ENCODE data around the gene NKD1. TPM values are rescaled to one million over a fixed set of nuclear protein-coding genes. Genes with fewer than 3 reads are reported as not detected.

The NKD1 gene
- total RNA-seq, 1 donor from 2014 or later = 32.0 TPM

DNA sequence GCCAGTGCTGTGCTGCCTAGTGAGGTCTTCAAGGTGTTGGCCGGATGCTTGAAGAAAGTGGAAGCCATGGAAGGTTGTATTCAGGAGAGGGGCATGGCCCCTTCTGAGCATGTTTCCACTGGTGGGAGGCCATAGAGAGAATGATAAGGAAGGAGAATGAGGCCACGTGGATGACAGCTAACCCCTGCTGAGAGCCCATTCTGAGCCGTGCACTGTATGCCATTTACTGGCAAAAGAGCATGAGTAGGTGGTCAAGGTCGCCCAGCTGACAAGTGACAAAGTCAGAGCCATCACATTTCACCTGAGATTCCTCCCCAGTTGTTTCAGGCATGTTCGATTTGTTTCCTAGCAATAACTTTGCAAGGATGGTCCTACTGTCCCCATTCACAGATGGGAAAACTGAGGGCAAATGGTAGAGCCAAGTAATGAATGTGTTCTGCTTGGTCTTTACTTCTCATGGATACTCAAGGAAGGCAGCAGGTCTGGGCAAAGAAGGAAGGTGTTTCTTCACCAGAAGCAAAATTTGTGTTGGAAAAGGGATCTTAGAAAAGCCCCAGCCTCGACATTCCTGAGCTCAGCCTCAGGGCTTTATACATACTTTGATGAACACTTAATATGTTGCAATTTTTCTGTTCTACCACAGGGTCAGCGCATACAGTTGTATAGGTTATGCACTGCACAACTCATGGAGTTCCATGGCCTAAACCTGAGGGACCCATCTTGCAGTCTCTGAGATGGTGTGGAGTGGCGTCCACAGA is 10.5 kb upstream of the NKD1 start:
- no peak for DNase-seq (ENCODE audit: low spot score)

DNA sequence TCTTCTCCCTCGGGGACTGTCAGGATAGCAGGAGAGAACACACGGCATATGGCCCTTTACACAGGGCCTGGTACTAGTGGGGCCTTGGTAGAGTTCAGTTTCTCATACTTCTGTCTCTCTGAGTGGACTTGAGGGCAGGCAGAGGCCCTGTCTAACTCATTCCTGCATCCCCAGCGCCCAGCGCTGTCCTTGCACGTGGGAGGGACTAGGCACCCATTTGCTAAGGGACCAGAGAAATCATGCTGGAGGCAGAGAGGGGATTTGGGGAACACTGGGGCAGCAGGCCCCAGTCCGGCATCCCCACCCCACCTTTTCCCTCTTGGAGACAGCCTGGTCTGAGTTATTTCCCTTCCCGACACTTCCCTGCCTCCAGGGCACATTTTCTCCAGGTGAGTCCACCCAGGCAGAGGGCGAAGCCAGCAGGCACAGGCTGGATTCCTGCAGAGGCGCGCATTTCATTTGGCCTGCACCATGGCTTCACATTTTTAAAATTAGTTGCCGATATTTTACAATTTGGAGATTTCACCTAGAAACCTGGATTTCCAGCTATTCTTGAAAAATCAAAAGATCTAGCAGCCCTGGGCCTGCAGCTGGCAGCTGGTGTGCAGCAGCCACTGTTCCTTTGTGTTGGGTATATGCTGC is 9.7 kb upstream of the NKD1 start:
- no peak for DNase-seq (ENCODE audit: low spot score)

DNA sequence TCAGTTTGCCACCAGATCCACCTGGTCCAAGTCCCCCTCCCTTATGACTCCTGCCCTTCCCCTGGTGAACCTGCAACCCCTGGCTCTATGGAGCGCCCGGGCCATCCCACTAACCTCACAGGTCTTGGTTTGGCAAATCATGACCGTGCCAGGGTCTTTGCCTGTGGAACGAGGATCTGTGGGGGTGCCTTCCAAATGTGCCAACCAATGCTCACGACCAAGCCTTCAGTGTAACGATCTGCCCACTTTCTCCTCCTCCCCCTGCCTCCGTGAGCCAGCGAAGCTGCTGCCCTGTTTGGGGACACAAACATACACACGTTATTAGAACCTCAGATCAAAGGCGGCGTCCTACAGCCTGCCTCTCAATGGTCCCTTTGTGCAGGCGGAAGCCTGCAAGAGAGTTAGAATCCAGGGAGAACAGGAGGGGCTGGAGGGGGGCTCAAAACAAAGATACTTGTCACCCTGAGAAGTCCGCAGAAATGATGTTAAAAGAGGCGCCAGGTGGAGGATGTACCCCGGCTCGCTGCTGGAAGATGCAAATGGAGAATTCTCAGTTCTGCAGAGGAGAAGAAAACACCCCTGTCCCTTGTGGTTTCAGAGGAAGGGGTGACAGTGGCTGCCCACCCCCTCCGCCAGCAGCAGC is 9.0 kb upstream of the NKD1 start:
- DNase-seq (ENCODE audit: low spot score) = no peak

DNA sequence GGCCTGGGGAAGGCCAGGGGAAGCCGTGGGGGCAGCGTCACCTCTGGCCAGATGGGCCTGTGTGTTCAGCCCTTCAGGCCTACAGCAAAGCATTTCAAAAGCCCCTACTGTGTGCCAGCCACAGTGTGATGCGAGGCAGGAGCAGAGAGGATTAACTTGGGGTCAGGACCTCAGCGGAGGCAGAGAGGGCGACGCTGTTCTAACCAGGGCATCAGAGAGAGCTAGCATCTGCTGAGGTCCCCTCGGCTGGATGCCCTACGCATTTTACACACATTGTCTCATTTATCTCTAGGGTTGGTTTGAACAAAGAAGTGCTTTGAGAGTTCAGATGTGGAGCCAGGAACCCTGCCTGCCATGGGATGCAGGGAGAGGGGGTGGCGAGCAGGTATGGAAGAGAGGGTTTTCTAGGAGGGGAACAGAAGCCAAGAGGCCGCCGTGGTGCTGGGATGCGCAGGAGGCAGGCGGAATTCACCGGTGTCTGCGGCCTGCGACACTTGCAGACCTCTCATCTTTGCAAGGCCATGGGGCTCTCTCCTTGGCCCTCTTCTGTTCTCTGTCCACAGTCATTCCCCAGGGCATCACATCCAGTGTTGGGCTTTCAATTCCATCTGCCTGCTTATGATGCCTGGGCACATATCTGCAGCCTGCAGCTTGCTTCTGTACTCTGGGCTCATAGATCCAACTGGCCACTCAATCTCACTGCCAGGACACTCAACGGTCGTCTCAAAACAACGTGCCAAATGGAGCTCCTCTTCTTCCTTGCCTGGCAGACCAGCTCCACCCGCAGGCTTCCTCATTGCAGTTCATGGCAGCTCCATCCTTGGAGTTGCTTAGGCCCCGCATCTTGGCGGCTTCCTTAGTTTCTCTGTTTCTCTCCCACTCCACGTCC is 8.1 kb upstream of the NKD1 start:
- DNase-seq (ENCODE audit: low spot score) = no peak

DNA sequence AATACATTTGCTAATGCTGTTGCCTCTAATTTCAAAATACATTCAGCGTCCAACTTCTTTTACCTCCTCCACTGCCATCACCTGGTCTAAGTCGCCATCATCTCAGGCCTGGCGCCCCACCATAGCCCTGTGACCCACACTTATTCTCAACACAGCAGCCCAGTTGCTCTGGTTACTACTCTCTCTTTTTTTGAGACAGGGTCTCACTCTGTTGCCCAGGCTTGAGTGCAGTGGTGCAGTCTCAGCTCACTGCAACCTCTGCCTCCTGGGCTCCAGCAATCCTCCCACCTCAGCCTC is 7.5 kb upstream of the NKD1 start:
- DNase-seq (ENCODE audit: low spot score) = no peak

DNA sequence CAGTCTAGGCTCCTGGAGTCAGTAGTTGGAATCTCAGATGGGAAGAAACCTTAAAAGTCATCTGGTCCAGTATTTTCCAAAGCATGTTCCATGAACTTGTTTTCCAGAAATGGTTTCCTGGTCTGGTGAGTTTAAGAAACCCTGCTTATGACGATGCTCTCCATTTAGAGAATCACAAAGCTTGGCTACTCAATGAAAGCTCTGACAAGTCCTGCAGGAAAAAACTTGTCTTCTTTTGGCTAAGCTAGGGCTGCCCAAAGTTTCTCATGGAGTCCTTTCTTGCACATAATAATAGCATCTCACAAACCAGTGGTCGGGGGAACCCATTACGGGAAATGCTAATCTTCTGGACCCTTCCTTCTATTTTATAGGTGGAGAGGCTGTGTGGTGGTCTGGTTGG is 5.5 kb upstream of the NKD1 start:
- no peak for DNase-seq (ENCODE audit: low spot score)

DNA sequence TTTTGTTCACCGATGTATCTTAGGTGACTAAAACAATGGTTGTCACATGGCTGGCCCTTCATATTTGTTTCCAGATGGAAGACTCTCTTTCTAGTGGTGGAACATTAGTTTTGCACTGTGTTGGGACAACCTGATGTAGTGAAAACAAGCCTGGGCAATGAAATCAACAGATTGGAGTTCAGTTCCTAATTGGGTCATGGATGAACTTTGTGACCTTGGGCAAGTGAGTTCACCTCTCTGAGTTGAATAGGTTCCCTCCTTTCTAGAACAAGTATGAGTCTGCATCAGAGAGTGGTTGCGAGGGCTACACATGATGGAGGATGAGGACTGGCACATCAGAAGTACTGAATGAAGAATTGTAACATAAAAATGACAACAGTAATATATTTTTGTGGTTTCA is 2.1 kb upstream of the NKD1 start:
- no peak for DNase-seq (ENCODE audit: low spot score)

DNA sequence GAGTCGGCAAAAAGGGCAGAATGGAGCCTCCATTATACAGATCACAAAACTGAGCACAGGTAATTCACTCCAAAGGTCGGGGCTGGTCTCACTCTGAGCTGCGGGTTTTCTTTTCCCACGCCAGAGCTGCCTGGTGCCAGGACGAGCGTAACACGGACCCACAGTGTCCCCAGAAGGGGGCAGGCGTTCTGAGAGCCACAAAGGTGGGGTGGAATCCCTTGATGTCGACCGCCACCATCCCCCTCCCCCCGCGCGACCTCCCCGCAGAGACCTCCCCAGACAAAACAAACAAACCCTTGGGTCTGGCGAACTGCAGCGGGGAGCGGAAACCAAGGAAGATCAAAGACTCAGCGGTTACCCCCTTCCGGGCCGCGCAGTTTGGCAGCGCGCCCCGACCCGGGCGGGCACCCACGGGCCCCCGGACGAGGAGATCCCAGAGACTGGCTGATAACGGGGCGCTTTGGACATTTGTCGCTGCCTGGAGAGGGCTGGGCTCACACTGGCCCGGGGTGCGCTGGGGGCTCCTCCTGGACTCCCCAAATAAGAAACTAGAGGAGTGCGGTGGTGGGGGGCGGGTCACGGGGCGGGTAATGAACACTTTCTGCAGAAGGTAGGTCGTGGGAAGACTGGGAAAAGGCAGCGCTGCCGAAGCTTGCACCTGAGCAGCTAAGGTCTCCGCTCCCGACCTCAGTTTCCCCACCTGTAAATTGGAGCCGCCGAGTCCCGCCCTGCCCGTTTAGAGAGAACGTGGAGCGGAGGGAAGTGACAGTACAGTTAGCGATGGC is 664 bp upstream of the NKD1 start:
- DNase-seq (ENCODE audit: low spot score) = peak; percentile 44

DNA sequence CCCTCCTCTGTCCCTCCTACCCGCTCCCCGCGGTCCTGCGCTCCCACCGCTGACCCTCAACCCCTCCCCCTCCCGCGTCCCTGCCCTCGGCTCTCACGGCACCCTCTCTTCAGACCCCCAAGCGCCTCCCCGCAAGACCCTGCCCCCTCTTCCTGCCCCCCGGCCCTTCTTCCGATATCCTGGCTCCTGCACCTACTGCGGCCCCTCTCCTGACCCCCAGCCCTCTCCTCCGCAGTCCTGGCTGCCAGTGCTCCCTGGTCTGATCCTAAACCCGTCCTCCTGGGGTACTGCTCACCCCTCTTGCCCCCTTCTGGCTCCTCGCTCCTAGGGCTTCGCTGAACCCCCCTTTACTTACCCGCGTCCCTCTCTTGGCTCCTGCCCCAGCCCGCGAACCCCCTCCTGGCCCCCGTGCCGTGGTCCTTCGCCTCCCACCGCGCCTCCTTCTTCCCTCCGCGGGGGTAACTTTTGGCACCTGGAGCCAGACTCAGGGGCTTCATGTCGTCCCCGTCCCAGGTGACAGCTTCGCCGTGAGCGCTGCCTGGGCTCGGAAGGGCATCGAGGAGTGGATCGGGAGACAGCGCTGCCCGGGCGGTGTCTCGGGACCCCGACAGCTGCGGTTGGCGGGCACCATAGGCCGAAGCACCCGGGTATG is 839 bp downstream of the NKD1 start:
- no peak for DNase-seq (ENCODE audit: low spot score)

DNA sequence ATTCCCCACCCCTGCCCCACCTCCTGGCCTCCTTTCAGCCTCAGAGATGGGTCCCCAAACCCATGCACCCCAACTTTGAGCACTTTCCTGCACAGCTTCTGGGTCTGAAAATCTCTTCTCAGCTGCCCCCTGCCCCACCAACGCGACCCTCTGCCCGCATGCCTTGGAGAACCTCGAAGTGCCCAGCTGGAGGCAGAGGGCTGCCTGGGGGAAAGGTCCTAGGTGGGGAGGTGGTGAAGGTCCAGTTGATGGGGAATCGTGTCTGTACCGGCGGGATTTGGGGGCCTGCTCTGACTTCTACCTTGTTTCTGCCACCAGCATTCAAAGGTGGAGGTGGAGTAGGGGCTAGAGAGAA is 1.3 kb downstream of the NKD1 start:
- no peak for DNase-seq (ENCODE audit: low spot score)

DNA sequence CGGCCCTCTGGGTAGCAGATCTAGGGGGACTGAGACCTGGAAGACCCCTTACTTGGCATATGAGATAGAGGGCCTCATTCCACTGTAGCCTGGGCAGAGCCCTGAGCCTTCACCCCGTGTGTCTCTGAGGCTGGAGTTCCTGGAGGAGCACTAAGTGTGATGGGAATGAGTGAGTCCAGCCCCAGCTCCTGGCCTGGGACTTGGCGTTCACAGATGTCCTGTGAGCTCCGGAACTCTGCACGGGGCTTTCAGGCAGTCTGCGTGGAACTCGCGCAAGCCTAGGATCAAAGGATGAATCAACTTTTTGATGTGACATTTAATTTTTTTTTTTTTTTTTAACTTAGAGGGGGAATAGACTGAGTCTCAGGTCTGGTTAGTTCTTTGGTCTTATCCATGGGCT is 1.8 kb downstream of the NKD1 start:
- DNase-seq (ENCODE audit: low spot score) = no peak

DNA sequence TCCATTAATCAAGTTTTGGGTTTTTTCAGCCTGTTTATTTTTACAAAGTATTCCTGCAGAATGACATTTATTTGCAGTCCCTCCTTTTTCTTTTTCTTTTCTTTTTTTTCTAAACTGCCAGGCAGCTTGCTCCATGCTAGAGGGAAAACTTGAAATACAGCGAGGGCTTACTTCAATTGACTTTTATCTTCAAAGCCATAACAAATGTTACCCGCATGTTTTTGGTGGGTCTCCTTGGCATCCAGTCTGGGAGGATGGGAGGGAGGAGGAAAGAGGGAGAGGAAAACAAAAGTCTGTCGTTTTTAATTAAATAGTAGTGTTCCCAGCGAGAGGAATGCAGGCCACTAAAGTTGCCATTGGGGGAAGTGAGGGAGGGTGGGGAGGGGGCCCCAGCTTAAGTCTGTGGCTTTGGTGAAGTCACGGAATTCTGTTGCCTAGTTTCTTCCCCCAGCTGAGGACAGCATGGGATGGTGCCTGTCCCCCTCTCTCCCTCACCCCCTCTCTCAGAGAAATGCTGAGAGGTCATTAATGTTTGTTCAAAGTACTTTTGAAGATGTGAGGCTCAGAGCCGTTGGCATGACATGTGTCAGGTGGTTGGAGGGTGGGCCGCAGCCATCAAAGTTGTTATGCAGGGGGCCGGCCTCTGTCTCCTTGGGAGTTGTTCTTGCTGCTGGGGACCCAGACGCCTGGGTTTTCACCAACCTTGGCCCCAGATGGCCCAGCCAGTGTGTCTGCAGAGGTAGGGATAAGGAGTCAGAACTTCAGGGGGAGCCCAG is 2.9 kb downstream of the NKD1 start:
- DNase-seq (ENCODE audit: low spot score) = no peak

DNA sequence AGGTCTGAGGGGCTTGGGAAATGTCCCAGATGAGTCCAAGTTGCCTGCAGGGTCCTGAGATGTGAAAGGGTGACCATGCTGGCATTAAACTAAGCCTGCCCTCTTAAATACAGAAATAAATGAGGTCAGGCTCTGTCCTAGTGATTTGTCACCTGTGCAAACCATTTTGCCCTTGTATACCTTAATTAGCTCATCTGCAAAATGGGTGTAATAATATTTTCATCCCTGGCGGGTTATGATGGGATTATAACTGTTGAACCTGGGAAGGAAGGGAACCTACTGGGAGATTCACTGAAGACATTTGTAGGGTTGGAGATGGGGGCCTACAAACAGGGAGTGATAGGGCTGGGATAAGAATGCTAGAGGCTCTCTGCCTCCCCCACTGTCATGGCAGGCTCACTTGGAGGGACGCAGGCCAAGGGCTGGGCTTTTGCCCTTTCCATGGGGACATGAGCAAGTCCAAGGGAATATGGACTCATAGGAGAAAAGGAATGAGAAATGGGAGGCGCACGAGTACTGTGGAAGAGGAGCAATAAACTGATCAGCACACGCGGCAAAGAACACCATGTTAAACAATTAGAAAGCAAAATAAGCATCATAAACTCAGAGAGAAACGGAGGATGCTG is 4.4 kb downstream of the NKD1 start:
- DNase-seq (ENCODE audit: low spot score) = no peak

DNA sequence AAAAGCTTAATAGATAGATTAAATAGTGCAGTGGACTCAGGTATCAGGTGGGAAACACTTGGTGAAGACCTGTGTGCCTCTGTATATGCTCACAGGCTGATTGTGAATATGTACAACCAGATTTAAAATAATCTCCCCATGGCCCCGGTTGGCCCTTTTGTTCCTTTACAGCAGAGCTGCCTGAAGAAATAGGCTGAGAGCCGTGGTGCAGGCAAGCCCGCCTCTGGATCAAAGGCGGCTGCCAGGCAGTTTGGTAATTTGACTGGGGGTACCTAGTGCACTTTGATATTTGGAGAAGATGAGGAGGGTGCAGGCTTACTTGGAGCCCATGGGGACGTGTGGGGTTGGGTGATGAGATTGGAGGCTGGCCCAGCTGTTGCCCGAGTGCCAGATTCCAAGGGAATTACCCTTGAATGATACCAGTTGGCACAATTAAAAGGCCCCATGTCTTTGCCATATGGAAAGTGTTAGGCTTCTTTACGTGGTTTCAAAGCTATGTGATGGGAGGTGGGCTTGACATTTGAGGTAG is 5.0 kb downstream of the NKD1 start:
- no peak for DNase-seq (ENCODE audit: low spot score)

DNA sequence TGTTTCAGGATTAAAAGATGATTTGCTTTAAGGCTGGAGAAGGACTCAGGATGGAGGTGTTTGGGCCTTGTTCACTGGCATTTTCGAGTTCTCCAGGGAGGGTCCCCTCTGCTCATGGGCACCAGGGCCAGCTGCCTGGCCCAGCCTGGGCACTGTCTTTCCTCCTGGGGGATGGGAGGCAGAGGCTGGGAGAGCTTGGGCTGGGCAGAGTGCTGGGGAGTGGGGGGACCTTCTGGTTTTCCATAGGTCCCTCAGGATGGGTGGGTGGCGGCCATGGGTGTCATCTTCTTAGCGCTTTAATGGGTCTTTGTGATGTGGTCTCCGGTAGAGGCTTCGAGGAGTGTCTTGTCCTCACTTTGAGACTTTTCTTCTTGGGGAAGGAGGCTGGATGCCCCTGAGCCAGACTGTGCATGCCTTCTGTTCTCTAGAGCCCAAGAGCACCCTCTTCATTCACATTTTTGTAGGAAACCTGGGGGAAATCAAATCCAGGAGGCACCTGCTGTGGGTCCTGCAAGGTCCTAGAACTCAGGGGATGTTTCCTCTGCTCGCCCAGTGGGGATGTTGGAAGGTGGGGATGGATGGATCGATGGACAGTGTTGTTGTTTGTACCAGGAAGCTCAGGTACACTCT is 5.7 kb downstream of the NKD1 start:
- DNase-seq (ENCODE audit: low spot score) = no peak

DNA sequence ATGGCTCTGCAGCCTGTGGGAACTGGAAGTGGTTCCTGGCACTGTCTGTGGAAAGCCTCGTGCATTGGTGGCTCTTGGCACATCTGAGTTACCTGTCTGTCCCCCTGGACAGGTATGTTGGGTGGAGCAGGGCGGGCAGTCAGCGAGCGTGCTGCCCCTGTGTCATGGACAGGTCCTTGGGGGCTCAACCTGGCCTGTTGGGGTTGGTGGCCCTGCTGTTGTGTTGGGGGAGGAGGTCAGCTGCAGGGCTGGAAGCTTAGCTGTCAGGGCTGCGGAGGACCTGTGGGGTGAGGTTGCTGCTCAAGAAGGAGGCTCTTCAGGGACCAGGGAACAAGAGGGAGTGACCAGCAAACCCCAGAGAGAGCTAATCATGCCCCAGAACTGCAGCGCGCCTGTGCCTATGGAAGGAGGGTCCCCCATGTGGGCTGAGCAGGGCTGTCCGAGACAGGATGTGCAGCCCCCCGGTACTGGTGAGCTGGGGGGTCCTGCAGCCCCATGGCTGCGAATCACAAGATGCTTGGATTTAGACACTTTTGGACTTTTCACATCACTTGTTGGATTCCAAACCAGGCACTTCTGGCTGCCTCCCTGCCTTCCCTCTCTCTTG is 7.2 kb downstream of the NKD1 start:
- no peak for DNase-seq (ENCODE audit: low spot score)

DNA sequence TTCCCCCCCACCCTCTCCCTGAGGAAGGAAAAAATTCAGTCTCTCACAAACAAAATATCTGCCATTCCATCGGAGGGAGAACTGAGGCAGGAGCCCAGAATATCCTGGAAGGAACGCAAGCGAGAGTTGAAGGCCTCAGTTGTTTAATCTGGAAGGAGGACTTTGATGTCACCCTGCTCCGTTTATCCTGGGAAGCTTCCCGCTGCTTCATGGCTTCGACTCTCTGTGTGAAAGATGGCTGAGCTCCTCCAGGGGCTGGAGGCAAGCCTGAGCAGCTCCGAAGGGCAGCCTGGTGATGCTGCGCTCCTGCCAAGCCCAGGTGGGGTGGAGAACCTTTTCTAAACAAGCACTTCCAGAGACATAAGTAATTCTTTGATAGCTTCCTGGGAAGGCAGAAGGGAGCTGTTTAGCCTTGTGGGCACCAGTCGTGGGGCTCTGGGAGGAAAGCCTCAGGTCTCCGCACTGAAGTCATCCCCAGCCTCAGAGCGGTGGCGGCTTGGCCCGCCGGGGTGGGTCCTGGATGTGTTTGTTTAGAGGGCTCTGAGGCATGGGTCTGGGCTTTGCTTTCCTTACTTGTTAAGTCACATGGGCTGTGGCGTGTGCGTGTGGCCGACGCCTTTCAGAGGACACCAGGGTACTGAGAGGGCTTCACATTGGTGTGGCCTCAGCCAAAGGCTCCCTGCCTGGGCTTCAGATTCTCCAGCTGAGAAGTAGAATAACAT is 7.9 kb downstream of the NKD1 start:
- peak; percentile 10 for DNase-seq (ENCODE audit: low spot score)

DNA sequence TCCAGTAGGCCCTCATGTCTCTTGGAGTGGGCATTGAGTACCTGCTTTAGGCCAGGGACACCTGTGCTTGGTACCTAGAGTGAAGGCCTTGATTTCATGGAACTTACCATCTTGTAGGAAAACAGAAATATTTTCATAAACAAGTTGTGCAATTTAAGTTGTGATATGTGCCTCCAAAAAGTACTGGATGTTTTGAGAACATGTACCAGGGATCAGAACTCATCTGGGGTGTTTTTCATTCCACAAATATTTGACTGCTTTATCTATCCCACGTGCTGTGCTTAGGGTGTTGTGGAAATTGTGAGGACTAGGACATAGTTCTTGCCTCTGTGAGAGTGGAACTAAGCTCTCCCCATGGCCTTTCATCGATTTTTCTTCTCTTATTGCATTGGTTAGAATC is 8.8 kb downstream of the NKD1 start:
- no peak for DNase-seq (ENCODE audit: low spot score)
